Transverse colon (tissue), 4 donors: ENCODE measurements around the gene ACSM3. TPM values are rescaled to one million over a fixed set of nuclear protein-coding genes. Genes with fewer than 3 reads are reported as not detected.

Experiments used
- DNase-seq: peaks from one replicate; pipeline ENCODE4 v3.0.0-alpha.2; 2019
- H3K27ac ChIP-seq, 4 donors: fragments of 200-600 bp; sonication (generic); 2 replicates each; pipeline ENCODE4 v1.5.1; 2016 to 2018; ENCODE audit warnings: inconsistent platforms in 4 of 4
- H3K27me3 ChIP-seq: fragments of 200-600 bp; sonication (generic); 2 replicates; pipeline ENCODE4 v1.5.1; 2017; ENCODE audit warnings: inconsistent platforms
- H3K36me3 ChIP-seq, 4 donors: fragments of 200-600 bp; sonication (generic); 2 replicates each; pipeline ENCODE4 v1.5.1; 2017 to 2019; ENCODE audit warnings: inconsistent platforms in 4 of 4
- H3K4me1 ChIP-seq, 4 donors: fragments of 200-600 bp; sonication (generic); 2 replicates each; pipeline ENCODE4 v1.5.1; 2017 to 2020; ENCODE audit warnings: inconsistent platforms in 4 of 4
- H3K4me3 ChIP-seq, 4 donors: fragments of 200-600 bp; sonication (generic); 1 replicate in 1 of 4; 2 replicates in 3 of 4; pipeline versions ENCODE4 v1.5.1 to v1.6.1; 2017 to 2019; ENCODE audit warnings: inconsistent platforms in 4 of 4
- H3K9me3 ChIP-seq, 2 donors: fragments of 200-600 bp; sonication (generic); 2 replicates each; pipeline ENCODE4 v1.5.1; 2017 to 2019; ENCODE audit warnings: inconsistent platforms in 2 of 2
- CTCF ChIP-seq, 5 experiments: fragments of 200-600 bp in 3 of 5; fragments of 450-650 bp in 2 of 5; sonication (generic) in 3 of 5; IDR thresholded peaks; 1 replicate in 2 of 5; 2 replicates in 3 of 5; pipeline ENCODE4 v1.5.1; 2016 to 2017; ENCODE audit warnings: antibody characterized with exemption in 5 of 5, inconsistent platforms in 3 of 5, mild to moderate bottlenecking in 2 of 5, moderate library complexity in 1 of 5
- EP300 ChIP-seq: sonication (generic); formaldehyde crosslinking; IDR thresholded peaks from one replicate; pipeline ENCODE4 v1.6.1; 2017; ENCODE audit warnings: antibody characterized with exemption, low read depth
- POLR2A ChIP-seq: fragments of 450-650 bp; IDR thresholded peaks from one replicate; pipeline ENCODE4 v1.6.1; 2016; ENCODE audit warnings: antibody characterized with exemption, mild to moderate bottlenecking, moderate library complexity
- POLR2AphosphoS5 ChIP-seq, 3 donors: sonication (generic); formaldehyde crosslinking; IDR thresholded peaks; one replicate each; pipeline ENCODE4 v1.6.1; 2016; ENCODE audit warnings: antibody characterized with exemption in 3 of 3
- WGBS, 2 donors: methylation state at CpG; one replicate each; pipeline ENCODE4 v1.1.5; 2018; ENCODE audit warnings: low coverage in 1 of 2; 5-methylcytosine and 5-hydroxymethylcytosine counted together
- in situ Hi-C, 4 donors: fragments of 200-750 bp; cut with MboI; loops; one replicate each; pipeline versions ENCODE4 v1.15.0 to v1.15.1; 2017; ENCODE audit warnings: low sequenced_read_pairs in 3 of 4, low pct_ligation_motif_present in 1 of 4, low pct_unique_long_range_greater_than_20kb in 1 of 4
- intact Hi-C: fragments of 100-400 bp; cut with DNase I; formaldehyde crosslinking; loops from one replicate; pipeline ENCODE4 v1.15.1; 2023; ENCODE audit warnings: low total_unique reads
- total RNA-seq, 4 donors: library from RNA; depleted of rRNA; stranded (reverse); fragments of >200 nt; gene quantifications; one replicate each; pipeline ENCODE4 v1.1.0, GENCODE V29; 2016

The ACSM3 gene
- total RNA-seq, 4 donors from 2014 or later: 21.7 to 108 (median 29.5) TPM

GRCh38 chr16:20839504-20839903 is 75.7 kb downstream of the ACSM3 start:
- no peak for DNase-seq
- Histone ChIP-seq H3K4me1 (no peaks in the 10 kb centered on the region), H3K36me3 (no peaks in the 10 kb centered on the region), H3K9me3 (peaks cover 0 to 7% of the 10 kb centered on the region in 2 donors), H3K27me3 (no peaks in the 10 kb centered on the region), H3K27ac (no peak overlapping the region), H3K4me3 (no peak overlapping the region)
- WGBS, 2 donors: 81 to 87% methylated on average over 2 of the region's 2 CpGs
- in situ Hi-C loops (no loop called here), intact Hi-C loops (no loop called here)
- TF ChIP-seq CTCF (IDR thresholded peaks at IDR 0.05) (no peak), POLR2AphosphoS5 (IDR thresholded peaks at IDR 0.05) (no peak), EP300 (no peak), POLR2A (no peak)

GRCh38 chr16:20844054-20844453 is 80.2 kb downstream of the ACSM3 start:
- no peaks in the 10 kb centered on the region for H3K27me3 ChIP-seq
- intact Hi-C loops: no loop called here
- no peak overlapping the region for H3K4me3 ChIP-seq
- 90 to 100% methylated on average over 1 to 2 of the region's 2 CpGs for WGBS, 2 donors
- H3K4me1 ChIP-seq: no peaks in the 10 kb centered on the region
- no peak overlapping the region for H3K27ac ChIP-seq
- DNase-seq: no peak
- in situ Hi-C loops: loop anchor here in 2 of 4 donors (10.0 kb wide), 1 partner anchor 241 kb away; no protein-coding TSS in a partner anchor
- TF ChIP-seq CTCF (IDR thresholded peaks at IDR 0.05) (no peak), EP300 (no peak), POLR2AphosphoS5 (IDR thresholded peaks at IDR 0.05) (no peak), POLR2A (no peak)
- no peaks in the 10 kb centered on the region for H3K36me3 ChIP-seq
- H3K9me3 ChIP-seq: no peaks in the 10 kb centered on the region

- DNase-seq: no peak
- Histone ChIP-seq H3K27me3 (no peaks in the 10 kb centered on the region), H3K9me3 (no peaks in the 10 kb centered on the region), H3K4me3 (no peak overlapping the region), H3K36me3 (no peaks in the 10 kb centered on the region), H3K27ac (no peak overlapping the region), H3K4me1 (no peaks in the 10 kb centered on the region)
- in situ Hi-C loops (loop anchor here in 2 of 4 donors (10.0 kb wide), 1 partner anchor 240 kb away; no protein-coding TSS in a partner anchor), intact Hi-C loops (no loop called here)
- TF ChIP-seq POLR2AphosphoS5 (IDR thresholded peaks at IDR 0.05) (no peak), CTCF (IDR thresholded peaks at IDR 0.05) (no peak), EP300 (no peak), POLR2A (no peak)
- 73 to 83% methylated on average over 3 of the region's 3 CpGs for WGBS, 2 donors
These were observed 80.8 kb downstream of the ACSM3 start for GRCh38 chr16:20844588-20844987.

GRCh38 chr16:20846030-20846429 is 82.2 kb downstream of the ACSM3 start:
- Histone ChIP-seq H3K36me3 (no peaks in the 10 kb centered on the region), H3K9me3 (no peaks in the 10 kb centered on the region), H3K27ac (no peak overlapping the region), H3K27me3 (no peaks in the 10 kb centered on the region), H3K4me3 (no peak overlapping the region), H3K4me1 (peaks cover 3 to 14% (median 8%) of the 10 kb centered on the region in 4 donors)
- in situ Hi-C loops: loop anchor here in 2 of 4 donors (10.0 kb wide), 1 partner anchor 239 kb away; no protein-coding TSS in a partner anchor
- DNase-seq: no peak
- 87 to 100% methylated on average over 2 to 6 of the region's 6 CpGs for WGBS, 2 donors
- intact Hi-C loops: no loop called here
- TF ChIP-seq CTCF (IDR thresholded peaks at IDR 0.05): no peak
- no peak for TF ChIP-seq POLR2AphosphoS5 (IDR thresholded peaks at IDR 0.05)
- no peak for TF ChIP-seq EP300
- no peak for TF ChIP-seq POLR2A
